Measurements from ENCODE around the gene LSR. TPM values are rescaled to one million over a fixed set of nuclear protein-coding genes. Genes with fewer than 3 reads are reported as not detected.

Gene LSR
- total RNA-seq, 1 donor from 2014 or later, result 18.1 TPM

- H3K9me3 ChIP-seq (ENCODE audit: insufficient read depth, low read depth, low read length), result no peaks in the 10 kb centered on the region
- H3K4me2 ChIP-seq (ENCODE audit: low read length), result no peak overlapping the region
- no peaks in the 10 kb centered on the region for H3K9me3 Mint-ChIP-seq (ENCODE audit: unreplicated experiment)
- H3K36me3 Mint-ChIP-seq (ENCODE audit: low read depth, unreplicated experiment), result no peaks in the 10 kb centered on the region
- no peak for FAIRE-seq
- H3K27ac Mint-ChIP-seq (ENCODE audit: unreplicated experiment), result no peak overlapping the region
- H3K4me3 ChIP-seq (ENCODE audit: insufficient read depth, low read depth, low read length), result no peak overlapping the region
- no peaks in the 10 kb centered on the region for H3K36me3 ChIP-seq (ENCODE audit: insufficient read depth, low read length)
- no peak overlapping the region for H3K27ac ChIP-seq (ENCODE audit: low read depth, low read length)
- no peak overlapping the region for H2AFZ ChIP-seq (ENCODE audit: low read depth, low read length)
- no peaks in the 10 kb centered on the region for H3K27me3 ChIP-seq (ENCODE audit: insufficient read depth, low read length)
- TF ChIP-seq EZH2 (IDR thresholded peaks at IDR 0.05; ENCODE audit: insufficient read depth, low read length), result no peak
- TF ChIP-seq, protein P1, sequence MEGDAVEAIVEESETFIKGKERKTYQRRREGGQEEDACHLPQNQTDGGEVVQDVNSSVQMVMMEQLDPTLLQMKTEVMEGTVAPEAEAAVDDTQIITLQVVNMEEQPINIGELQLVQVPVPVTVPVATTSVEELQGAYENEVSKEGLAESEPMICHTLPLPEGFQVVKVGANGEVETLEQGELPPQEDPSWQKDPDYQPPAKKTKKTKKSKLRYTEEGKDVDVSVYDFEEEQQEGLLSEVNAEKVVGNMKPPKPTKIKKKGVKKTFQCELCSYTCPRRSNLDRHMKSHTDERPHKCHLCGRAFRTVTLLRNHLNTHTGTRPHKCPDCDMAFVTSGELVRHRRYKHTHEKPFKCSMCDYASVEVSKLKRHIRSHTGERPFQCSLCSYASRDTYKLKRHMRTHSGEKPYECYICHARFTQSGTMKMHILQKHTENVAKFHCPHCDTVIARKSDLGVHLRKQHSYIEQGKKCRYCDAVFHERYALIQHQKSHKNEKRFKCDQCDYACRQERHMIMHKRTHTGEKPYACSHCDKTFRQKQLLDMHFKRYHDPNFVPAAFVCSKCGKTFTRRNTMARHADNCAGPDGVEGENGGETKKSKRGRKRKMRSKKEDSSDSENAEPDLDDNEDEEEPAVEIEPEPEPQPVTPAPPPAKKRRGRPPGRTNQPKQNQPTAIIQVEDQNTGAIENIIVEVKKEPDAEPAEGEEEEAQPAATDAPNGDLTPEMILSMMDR (IDR thresholded peaks at IDR 0.05; ENCODE audit: insufficient read depth, low read depth, low read length), result no peak
- no peak overlapping the region for H3K4me3 Mint-ChIP-seq (ENCODE audit: unreplicated experiment)
- peaks cover 14% of the 10 kb centered on the region for H3K4me1 Mint-ChIP-seq (ENCODE audit: low read depth, unreplicated experiment)
- no peak overlapping the region for H3K9ac ChIP-seq (ENCODE audit: low read length)
- H3K4me1 ChIP-seq (ENCODE audit: insufficient read depth, low read length), result no peaks in the 10 kb centered on the region
- no peak for DNase-seq (ENCODE audit: low read depth)
- H3K27me3 Mint-ChIP-seq (ENCODE audit: low read depth, unreplicated experiment), result peaks cover 37% of the 10 kb centered on the region
- no peaks in the 10 kb centered on the region for H3K79me2 ChIP-seq (ENCODE audit: insufficient read depth, low read length)
- H4K20me1 ChIP-seq (ENCODE audit: insufficient read depth, low read length), result no peaks in the 10 kb centered on the region
Measured at GRCh38 chr19:35310811-35311465, 62.1 kb downstream of the LSR start.

GRCh38 chr19:35311901-35312665, 63.3 kb downstream of the LSR start:
- no peaks in the 10 kb centered on the region for H3K36me3 ChIP-seq (ENCODE audit: insufficient read depth, low read length)
- no peak overlapping the region for H3K4me3 Mint-ChIP-seq (ENCODE audit: unreplicated experiment)
- H3K27me3 Mint-ChIP-seq (ENCODE audit: low read depth, unreplicated experiment), result peaks cover 41% of the 10 kb centered on the region
- peaks cover 13% of the 10 kb centered on the region for H3K4me1 Mint-ChIP-seq (ENCODE audit: low read depth, unreplicated experiment)
- DNase-seq (ENCODE audit: low read depth) (no peak), FAIRE-seq (no peak)
- H2AFZ ChIP-seq (ENCODE audit: low read depth, low read length), result no peak overlapping the region
- no peaks in the 10 kb centered on the region for H3K27me3 ChIP-seq (ENCODE audit: insufficient read depth, low read length)
- no peak overlapping the region for H3K27ac ChIP-seq (ENCODE audit: low read depth, low read length)
- H3K27ac Mint-ChIP-seq (ENCODE audit: unreplicated experiment), result no peak overlapping the region
- H4K20me1 ChIP-seq (ENCODE audit: insufficient read depth, low read length), result no peaks in the 10 kb centered on the region
- H3K36me3 Mint-ChIP-seq (ENCODE audit: low read depth, unreplicated experiment), result no peaks in the 10 kb centered on the region
- no peaks in the 10 kb centered on the region for H3K4me1 ChIP-seq (ENCODE audit: insufficient read depth, low read length)
- TF ChIP-seq EZH2 (IDR thresholded peaks at IDR 0.05; ENCODE audit: insufficient read depth, low read length), result no peak
- TF ChIP-seq, protein P1 (IDR thresholded peaks at IDR 0.05; ENCODE audit: insufficient read depth, low read depth, low read length), result no peak
- H3K9me3 ChIP-seq (ENCODE audit: insufficient read depth, low read depth, low read length), result no peaks in the 10 kb centered on the region
- H3K9me3 Mint-ChIP-seq (ENCODE audit: unreplicated experiment), result no peaks in the 10 kb centered on the region
- no peak overlapping the region for H3K4me3 ChIP-seq (ENCODE audit: insufficient read depth, low read depth, low read length)
- no peaks in the 10 kb centered on the region for H3K79me2 ChIP-seq (ENCODE audit: insufficient read depth, low read length)
- H3K4me2 ChIP-seq (ENCODE audit: low read length), result no peak overlapping the region
- no peak overlapping the region for H3K9ac ChIP-seq (ENCODE audit: low read length)

- Histone ChIP-seq H4K20me1 (ENCODE audit: insufficient read depth, low read length) (no peaks in the 10 kb centered on the region), H3K27ac (ENCODE audit: low read depth, low read length) (no peak overlapping the region), H3K36me3 (ENCODE audit: insufficient read depth, low read length) (no peaks in the 10 kb centered on the region), H3K27me3 (ENCODE audit: insufficient read depth, low read length) (no peaks in the 10 kb centered on the region), H3K9me3 (ENCODE audit: insufficient read depth, low read depth, low read length) (no peaks in the 10 kb centered on the region), H3K4me2 (ENCODE audit: low read length) (no peak overlapping the region), H3K79me2 (ENCODE audit: insufficient read depth, low read length) (no peaks in the 10 kb centered on the region), H3K4me3 (ENCODE audit: insufficient read depth, low read depth, low read length) (no peak overlapping the region), H3K4me1 (ENCODE audit: insufficient read depth, low read length) (peaks cover under 1% of the 10 kb centered on the region), H2AFZ (ENCODE audit: low read depth, low read length) (no peak overlapping the region), H3K9ac (ENCODE audit: low read length) (no peak overlapping the region)
- no peaks in the 10 kb centered on the region for H3K9me3 Mint-ChIP-seq (ENCODE audit: unreplicated experiment)
- H3K4me3 Mint-ChIP-seq (ENCODE audit: unreplicated experiment), result no peak overlapping the region
- peaks cover 13% of the 10 kb centered on the region for H3K4me1 Mint-ChIP-seq (ENCODE audit: low read depth, unreplicated experiment)
- no peak for FAIRE-seq
- TF ChIP-seq, protein P1 (IDR thresholded peaks at IDR 0.05; ENCODE audit: insufficient read depth, low read depth, low read length), result no peak
- TF ChIP-seq EZH2 (IDR thresholded peaks at IDR 0.05; ENCODE audit: insufficient read depth, low read length), result no peak
- no peaks in the 10 kb centered on the region for H3K36me3 Mint-ChIP-seq (ENCODE audit: low read depth, unreplicated experiment)
- peaks cover 35% of the 10 kb centered on the region for H3K27me3 Mint-ChIP-seq (ENCODE audit: low read depth, unreplicated experiment)
- no peak overlapping the region for H3K27ac Mint-ChIP-seq (ENCODE audit: unreplicated experiment)
- no peak for DNase-seq (ENCODE audit: low read depth)
Measured at GRCh38 chr19:35313587-35313986, 64.8 kb downstream of the LSR start.
